ENCODE results near the gene RASEF. TPM values are rescaled to one million over a fixed set of nuclear protein-coding genes. Genes with fewer than 3 reads are reported as not detected.

Gene RASEF
- total RNA-seq, 1 experiment from 2014 or later, result 2.2 TPM

- Histone ChIP-seq H3K4ac (ENCODE audit: low read depth, low read length) (no peak overlapping the region), H4K20me1 (ENCODE audit: control insufficient read depth, insufficient read depth, insufficient read length) (no peaks in the 10 kb centered on the region), H3K18ac (ENCODE audit: insufficient read length, low read depth, low read length) (no peak overlapping the region), H3K23ac (ENCODE audit: insufficient read length, low read depth, low read length) (no peak overlapping the region), H2BK20ac (ENCODE audit: low read depth, low read length, poor library complexity, severe bottlenecking) (no peak overlapping the region), H3K4me1 (ENCODE audit: insufficient read depth, low read length) (no peaks in the 10 kb centered on the region), H3K79me1 (ENCODE audit: insufficient read depth, low read depth, low read length, poor library complexity, severe bottlenecking) (no peaks in the 10 kb centered on the region), H2BK5ac (ENCODE audit: insufficient read length, low read length) (no peak overlapping the region), H4K8ac (replicated peaks; ENCODE audit: insufficient read length, low read depth, low read length) (no peak overlapping the region), H3K27me3 (ENCODE audit: insufficient read depth, low read length) (no peaks in the 10 kb centered on the region), H2BK15ac (ENCODE audit: low read depth, low read length) (no peak overlapping the region), H3K9ac (ENCODE audit: extremely low read depth, insufficient read length, low read length) (no peak overlapping the region), H3K27ac (ENCODE audit: insufficient read length, low read depth, low read length) (no peak overlapping the region), H4K91ac (ENCODE audit: insufficient read length, low read depth, low read length) (no peak overlapping the region), H3K56ac (ENCODE audit: insufficient read length, low read depth, low read length) (no peak overlapping the region), H2BK12ac (ENCODE audit: insufficient read length, low read depth, low read length) (no peak overlapping the region), H2AK5ac (ENCODE audit: insufficient read length, low read length) (no peak overlapping the region), H3K14ac (ENCODE audit: insufficient read depth, low read length) (no peak overlapping the region), H3K79me2 (ENCODE audit: insufficient read depth, low read length) (no peaks in the 10 kb centered on the region), H3K4me2 (ENCODE audit: insufficient read depth, insufficient read length, low read length) (no peak overlapping the region), H4K5ac (ENCODE audit: insufficient read length, low read depth, low read length) (no peak overlapping the region), H2BK120ac (ENCODE audit: low read depth, low read length, poor library complexity, severe bottlenecking) (no peak overlapping the region), H2AFZ (ENCODE audit: low read length) (no peak overlapping the region), H3T11ph (ENCODE audit: low read length) (no peak overlapping the region), H3K23me2 (ENCODE audit: insufficient read length, low read depth, low read length, poor library complexity, severe bottlenecking) (no peaks in the 10 kb centered on the region), H3K9me3 (ENCODE audit: control insufficient read depth, low read depth, low read length) (no peaks in the 10 kb centered on the region)
- no peaks in the 10 kb centered on the region for H3K9me3 Mint-ChIP-seq
- no peak overlapping the region for H3K4me3 Mint-ChIP-seq
- DNase-seq, result no peak
- H3K27me3 Mint-ChIP-seq (ENCODE audit: low read depth), result no peaks in the 10 kb centered on the region
- no CpG with 5 or more reads among the region's 2 CpGs for WGBS (ENCODE audit: extremely low coverage, insufficient read length, low lambda C conversion rate)
- peaks cover 0 to 2% of the 10 kb centered on the region in 2 experiments; a peak in 1 of 4 replicates for H3K4me1 Mint-ChIP-seq
- H3K27ac Mint-ChIP-seq, result no peak overlapping the region
- no peak for TF ChIP-seq CTCF (conservative IDR thresholded peaks at IDR 0.05)
- no peaks in the 10 kb centered on the region for H3K36me3 Mint-ChIP-seq (ENCODE audit: insufficient read depth in 1 of 3, low read depth in 3 of 3)
These were observed 8.7 kb upstream of the RASEF start for GRCh38 chr9:83071626-83072025.

Measured in H9 (cell line).